NCI-H1092 treated with DMSO at 0.1 percent for 48 hours (cell line): ENCODE measurements around the gene ZSCAN9.

Source experiments
- DNase-seq: peaks from one replicate; lab custom pipeline; 2025; lab: John Stamatoyannopoulos, UW

ZSCAN9 gene

DNA sequence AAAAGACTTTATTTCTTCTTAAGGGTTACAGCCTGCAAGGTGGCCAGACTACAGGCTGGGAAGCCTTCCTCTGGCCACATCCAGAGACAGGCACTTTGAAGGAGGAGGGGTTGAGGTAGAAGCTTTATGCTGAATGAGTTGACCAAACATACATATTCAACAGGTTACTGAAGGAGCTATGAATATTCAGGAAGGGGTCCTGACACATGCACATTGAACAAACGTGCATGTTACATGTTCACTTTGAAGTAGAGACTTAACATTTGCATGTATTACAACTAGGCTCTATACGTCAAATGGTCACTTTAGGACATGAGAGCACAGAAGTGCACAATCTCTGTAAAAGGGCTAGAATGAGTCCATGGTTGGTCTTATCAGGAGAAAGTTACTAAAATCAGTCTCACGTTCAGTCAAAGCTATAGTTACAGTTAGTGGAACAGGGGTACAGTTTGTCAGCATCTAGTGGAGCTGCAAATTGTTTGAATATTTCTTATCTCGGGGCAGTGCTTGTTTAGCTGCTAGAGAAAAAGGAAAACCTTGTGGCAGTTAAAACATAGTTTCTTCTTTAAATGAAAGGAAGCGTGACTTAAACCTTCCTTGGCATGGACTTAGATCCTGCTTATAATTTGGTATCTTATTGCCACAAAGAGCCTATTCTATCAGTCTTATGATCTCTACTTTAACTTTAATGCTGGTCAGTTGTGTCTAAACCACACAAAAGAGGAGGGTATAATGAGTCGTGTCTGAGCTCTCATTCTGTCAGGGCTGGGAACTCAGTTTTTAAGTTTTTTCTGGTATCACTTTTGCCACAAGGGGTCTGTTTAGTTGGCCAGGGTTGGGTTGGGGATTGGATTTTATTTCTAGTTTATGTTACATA is 4.6 kb upstream of the ZSCAN9 start:
- DNase-seq, result no peak

DNA sequence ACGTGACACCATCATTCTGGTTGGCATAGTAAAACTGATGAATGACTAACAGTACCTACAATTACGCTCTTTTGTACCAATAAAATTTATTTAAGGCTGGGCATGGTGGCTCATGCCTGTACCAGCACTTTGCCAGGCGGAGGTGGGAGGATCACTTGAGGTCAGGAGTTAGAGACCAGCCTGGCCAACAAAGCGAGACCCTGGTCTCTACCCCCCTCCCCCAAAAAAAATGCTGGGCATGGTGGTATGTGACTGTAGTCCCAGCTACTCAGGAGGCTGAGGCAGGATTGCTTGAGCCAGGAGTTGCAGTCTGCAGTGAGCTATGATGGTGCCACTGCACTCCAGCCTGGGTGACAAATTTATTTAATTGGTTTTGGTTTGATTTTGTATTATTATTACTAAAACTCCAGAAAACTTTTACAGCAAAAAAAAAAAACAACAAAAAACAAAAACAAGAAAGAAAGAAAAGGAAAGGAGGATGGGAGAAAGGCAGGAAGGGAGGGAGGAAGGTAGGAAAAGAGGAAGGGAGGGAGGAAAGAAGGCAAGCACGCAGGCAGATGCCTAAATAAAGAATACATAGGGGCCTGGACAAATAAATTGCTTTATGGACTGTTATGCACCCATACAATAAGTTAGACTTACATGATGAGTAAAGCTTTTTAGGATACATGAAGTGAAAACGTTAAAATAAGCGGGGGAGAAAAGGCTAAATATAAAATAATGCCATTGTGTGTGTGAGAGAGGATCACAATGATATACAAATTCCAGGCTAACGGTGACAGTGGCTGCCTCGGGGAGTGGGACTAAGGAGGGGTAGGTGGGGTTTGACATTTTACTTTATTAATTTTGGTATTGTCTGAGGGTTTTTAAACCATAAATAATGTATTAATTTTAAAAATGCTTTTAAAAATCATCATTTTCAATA is 682 bp upstream of the ZSCAN9 start:
- DNase-seq, result no peak

DNA sequence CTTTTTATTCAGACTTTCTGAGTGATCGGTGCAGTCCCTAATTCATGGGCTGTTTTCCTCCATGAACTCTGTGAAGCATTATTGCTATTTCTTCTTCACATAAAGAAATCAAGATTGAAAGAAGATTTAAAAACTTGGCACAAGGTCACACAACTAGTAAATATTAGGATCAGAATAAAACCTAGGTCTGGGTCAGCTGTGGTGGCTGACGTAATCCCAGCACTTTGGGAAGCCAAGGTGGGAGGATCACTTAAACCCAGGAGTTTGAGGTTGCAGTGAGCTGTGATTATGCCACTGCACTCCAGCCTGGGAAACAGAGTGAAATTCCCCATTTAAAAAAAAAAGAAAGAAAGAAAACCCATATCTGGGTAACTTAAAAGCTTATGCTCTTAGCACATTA is 1.4 kb downstream of the ZSCAN9 start:
- no peak for DNase-seq

DNA sequence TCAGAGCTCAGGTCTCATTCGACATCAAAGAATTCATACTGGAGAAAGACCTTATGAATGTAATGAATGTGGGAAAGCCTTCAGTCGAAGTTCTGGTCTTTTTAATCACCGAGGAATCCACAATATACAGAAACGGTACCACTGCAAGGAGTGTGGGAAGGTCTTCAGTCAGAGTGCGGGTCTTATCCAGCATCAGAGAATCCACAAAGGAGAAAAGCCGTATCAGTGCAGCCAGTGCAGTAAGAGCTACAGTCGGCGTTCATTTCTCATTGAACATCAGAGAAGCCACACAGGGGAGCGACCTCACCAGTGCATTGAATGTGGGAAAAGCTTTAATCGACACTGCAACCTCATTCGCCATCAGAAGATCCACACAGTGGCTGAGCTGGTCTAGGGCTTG is 7.7 kb downstream of the ZSCAN9 start:
- DNase-seq, result no peak

DNA sequence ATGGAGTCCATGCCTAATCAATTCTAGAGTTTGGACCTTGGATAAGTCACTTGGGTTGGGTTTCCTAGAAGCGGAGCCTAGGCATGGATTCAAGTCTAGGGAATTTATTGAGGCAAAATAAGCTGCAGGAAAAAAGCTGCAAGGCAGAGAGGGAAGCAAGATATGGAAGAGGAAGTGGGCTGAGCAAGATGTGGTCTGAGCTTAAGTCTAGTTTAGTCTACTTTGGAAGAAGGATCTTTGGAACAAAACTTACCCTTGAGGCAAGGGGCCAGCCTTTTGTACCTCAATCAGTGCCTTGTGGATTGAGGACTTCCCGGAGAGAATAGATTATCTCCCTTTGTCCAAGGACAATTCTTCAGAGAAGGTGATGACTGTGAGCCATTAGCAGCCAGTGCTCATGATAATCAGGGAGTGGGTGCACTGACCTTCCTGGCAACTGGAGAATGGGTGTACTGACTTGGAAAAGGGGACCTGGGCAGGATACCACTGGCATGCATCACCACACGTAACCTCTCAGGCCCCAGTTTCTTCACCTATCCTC is 10.9 kb downstream of the ZSCAN9 start:
- no peak for DNase-seq

DNA sequence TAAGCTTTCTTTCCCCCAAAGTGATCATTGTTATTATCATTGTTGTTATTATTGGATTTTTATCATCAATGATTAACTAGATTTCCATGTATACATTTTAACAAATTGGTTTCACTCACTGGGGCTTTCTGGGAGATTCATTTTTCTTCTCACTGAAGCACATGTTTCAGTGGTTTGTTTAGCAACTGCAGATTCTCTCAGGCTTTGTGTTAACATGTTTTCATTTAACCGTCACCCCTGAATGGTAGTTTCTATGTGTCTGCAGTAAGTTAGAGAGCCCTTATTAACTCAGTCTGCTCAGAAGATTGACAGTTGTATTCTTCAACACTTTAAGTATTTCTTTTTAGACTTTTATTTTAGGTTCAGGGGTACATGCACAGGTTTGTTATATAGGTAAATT is 14.6 kb downstream of the ZSCAN9 start:
- DNase-seq, result no peak

DNA sequence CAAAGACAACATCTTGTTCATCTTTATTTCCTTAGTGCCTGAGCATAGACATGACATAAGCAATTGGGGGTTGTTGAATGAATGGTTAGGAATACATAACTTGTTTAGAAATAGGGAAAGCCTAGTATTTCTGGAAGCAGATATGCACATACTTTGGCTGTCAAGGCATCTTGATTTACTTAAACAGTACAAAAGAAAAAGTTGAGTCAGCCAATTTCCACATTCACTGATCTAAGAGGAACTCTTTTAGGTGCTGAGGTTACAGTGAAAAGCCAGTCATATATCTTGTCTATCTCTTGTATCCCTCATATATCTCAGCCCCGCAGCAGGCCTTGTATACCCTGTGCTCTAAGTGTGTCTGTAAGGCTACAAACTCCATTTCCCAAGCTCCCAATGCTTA is 15.4 kb downstream of the ZSCAN9 start:
- no peak for DNase-seq

DNA sequence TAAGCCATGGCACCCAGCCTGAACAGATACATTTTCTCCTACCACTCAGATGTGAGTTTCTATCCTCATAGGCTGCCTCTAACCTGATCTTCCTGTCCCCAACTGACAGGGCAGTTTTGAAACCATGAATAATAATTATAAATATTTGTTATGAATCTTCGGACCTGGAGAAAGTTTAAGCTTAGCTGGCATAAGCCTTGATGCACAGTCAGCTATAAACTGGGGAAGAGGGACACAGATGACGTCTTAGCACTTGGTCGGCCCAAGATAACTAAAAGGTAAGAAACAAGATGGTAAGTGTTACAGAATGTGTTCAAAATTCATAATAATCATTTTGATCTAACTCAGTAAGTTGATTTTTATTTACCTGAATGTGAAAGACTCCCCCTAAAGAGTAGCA is 18.9 kb downstream of the ZSCAN9 start:
- DNase-seq, result no peak

DNA sequence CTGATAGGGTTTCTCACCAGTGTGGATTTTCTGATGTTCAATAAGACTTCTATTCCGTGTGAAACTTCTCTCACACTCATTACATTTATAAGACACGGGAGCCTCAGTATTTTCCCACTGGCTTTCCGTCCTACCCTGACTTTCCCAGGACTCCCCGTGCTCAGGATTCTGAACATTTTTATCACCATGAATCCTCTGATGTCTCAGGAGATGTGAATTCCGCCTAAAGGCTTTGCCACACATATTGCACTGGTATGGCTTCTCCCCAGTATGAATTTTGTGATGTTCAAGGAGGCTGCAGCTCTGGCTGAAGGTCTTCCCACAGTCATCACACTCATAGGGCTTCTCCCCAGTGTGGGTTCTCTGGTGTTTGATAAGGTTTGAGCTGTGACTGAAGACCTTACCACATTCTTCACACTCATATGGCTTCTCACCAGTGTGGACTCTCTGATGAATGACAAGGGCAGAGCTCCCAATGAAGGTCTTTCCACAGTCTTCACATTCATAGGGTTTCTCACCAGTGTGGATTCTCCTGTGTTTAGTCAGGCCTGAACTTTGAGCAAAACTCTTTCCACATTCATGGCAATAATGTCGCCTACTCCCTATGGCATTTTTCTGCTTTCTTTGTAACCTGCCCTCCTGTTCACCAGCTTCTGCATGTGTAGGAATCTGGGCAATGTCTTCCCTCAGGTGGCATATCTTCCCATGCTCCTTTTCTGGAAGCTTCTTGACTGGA is 20.3 kb downstream of the ZSCAN9 start:
- DNase-seq, result no peak

DNA sequence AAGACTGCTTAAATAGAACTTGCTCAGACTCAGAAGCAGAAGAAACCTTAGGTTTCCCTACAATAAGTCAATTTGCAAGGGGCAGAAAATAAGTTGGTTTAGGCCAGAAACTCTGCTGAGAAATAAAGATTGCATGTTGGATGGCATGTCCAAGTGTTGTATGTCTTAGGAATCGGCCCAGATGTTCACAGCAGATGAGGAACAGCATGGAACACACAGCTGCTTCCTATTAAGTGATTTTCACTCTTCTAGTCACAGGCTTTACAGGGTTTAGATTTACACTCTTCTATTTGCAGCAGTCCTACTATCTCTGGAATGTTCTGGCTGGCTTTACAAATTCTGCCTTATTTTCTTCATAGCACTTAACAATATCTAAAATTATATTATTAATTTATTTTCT is 23.8 kb downstream of the ZSCAN9 start:
- DNase-seq, result no peak

DNA sequence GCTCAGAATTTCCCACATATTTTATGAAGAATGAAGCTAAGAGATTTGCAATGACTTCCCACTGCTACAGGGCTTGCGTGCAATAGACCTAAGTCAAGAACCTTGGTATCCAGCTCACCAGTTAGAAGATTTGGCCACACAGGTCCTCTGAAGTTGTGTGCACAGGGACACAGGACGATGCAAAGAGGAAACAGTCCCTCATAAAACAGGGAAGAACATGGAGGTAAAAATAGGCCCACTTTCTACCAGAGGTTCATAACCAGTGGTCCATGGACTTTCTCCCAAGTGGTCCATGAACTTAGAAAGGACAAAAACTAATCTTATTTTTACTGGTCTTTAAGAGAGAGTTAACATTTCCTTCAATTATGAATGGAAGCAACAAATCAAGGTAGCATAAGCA is 25.7 kb downstream of the ZSCAN9 start:
- no peak for DNase-seq

DNA sequence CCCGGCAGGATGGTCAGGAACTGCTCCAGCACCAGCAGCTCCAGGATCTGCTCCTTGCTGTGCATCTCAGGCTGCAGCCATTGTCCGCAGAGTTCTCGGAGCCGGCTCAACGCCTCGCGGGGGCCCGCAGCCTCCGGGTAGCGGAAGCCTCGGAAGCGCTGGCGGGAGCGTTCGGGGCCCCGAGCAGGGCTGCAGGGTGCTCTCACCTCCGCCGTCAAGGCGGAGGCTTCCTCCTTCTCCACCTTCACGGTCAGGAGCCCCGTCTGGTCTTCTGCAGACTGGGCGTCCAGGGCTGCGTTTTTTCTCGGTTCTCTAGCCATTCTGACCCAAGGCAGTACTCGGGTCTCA is 26.6 kb downstream of the ZSCAN9 start:
- DNase-seq, result no peak

DNA sequence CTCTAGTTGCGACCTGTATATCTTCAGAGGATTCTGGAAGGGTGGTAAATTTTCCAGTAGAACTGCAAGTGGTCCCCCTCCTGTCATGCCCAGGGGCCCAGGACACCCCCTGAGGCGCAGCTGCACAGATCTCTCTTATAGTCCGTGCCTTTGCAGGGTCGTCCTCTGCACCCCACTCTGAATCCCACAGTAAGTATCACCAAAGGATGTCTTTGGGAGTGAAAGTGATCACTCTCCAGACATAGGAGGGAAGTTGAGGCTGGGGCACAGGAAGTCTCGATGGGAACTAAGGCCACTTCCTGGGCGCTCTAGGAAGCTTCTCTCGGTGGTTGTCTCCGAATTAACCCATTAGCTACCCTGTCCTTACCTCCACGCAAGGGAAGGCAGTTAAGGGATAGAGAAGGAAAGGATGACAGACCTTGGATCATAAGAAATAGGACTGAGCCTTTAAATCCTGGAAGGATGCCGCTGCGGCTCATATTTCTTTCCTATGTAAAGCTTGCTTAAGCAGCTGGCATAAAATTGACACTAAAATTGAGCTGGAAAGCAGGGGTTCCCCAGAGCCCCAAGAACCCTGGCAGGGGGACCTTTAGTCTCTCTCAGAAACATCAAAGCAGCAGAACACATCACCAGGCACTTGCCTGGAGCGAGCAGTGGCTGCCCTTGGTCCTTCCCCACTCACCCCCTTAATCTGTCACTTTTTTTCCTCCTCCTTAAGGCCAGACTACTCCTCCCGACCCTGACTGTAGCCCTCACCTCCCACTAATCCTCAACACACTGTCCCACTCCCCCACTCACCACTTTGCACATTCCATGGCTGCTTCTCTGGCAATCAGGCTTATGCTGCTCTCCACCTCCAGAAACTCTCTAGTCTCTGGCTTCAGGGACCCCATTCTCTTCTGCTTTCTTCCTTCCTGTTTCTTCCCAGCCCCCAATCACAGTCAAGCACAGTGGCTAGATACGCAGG is 27.2 kb downstream of the ZSCAN9 start, which contains the start of gene ZKSCAN4:
Gene ZKSCAN4, minus strand, starts transcription at position 261 of the 967 bp plus-strand sequence. CDS start 289 bp downstream, outside the sequence.
- peak; percentile 57 for DNase-seq

DNA sequence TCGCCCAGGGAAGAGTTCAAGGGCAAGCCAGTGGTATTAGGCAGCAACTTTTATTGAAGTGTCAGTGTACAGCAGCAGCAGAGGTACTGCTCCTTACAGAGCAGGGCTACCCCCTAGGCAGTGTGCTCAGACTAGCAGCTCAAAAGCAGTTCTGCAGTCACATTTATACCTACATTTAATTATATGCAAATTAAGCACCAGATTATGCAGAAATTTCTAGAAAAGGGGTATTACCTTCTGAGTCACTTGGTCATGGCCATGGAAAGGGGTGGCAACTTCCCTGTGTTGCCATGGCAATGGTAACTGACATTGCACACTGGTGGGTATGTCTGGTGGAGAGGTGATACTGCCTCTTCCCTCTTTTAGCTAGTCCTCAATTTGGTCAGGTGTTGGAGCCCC is 29.0 kb downstream of the ZSCAN9 start:
- no peak for DNase-seq

DNA sequence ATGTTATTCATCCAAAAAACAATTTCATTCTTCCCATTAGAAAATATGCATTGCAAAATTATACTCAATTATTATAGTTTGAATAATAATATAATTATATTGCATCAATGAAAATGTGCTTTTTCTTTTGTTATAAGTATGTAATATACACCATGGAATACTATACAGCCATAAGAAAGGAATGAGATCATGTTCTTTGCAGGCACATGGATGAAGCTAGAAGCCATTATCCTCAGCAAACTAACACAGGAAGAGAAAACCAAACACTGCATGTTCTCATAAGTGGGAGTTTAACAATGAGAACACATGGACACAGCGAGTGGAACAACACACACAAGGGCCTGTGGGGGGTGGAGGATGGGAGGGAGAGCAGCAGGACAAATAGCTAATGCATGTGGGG is 32.0 kb downstream of the ZSCAN9 start:
- no peak for DNase-seq

DNA sequence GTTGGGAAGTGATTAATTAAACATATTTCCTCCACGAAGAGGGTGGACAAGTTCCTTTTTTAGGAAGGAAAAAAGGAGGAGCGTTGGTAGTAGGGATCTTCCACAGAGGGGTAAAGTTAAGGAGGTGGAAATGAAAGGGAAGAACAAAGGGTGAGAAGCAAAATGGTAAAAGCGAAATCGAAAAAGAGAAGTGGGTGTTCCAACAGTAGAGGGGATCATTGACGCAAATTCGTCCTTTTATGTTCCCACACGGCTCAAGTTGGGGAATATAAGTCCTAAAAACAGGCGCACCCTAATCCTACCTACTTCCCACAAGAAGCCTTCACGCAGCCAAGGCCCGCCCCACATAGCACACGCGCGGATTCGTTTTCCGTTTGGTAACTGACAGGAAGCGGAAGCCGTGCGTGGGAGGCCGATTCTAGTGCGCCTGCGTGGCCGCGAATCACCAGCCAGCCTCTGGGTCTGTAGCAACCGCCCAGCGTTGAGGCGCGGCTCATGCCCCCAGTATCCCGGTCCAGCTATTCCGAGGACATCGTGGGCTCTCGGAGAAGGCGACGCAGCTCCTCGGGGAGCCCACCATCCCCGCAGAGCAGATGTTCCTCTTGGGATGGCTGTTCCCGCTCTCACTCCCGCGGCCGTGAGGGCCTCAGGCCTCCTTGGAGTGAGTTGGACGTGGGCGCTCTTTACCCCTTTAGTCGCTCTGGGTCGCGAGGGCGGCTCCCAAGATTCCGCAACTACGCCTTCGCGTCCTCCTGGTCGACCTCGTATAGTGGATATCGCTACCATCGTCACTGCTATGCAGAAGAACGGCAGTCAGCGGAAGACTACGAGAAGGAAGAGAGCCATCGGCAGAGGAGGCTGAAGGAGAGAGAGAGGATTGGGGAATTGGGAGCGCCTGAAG is 34.1 kb downstream of the ZSCAN9 start, which contains the start of gene NKAPL:
Gene NKAPL, plus strand, starts transcription at position 421 of the 901 bp plus-strand sequence. Its CDS starts 75 bp downstream, at position 496.
- DNase-seq, result no peak

DNA sequence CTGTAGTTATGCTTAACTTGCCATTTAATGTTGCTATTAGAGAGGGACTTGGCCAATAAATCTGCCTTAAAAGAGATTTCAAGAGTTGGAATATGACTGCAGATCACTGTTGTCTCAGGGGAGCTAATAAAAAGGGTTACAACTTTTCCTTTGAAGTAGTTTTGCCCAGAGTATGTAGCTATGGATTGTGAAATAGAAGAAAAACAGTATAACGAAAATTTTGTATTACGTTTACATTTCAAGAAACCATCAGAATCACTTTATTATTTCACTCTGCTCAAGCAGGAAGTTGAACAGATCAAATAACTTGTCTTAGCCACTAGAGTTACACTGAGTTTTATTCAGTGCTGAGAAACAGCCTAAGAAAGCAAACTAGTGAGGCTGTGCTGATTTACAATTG is 38.8 kb downstream of the ZSCAN9 start:
- DNase-seq, result no peak

DNA sequence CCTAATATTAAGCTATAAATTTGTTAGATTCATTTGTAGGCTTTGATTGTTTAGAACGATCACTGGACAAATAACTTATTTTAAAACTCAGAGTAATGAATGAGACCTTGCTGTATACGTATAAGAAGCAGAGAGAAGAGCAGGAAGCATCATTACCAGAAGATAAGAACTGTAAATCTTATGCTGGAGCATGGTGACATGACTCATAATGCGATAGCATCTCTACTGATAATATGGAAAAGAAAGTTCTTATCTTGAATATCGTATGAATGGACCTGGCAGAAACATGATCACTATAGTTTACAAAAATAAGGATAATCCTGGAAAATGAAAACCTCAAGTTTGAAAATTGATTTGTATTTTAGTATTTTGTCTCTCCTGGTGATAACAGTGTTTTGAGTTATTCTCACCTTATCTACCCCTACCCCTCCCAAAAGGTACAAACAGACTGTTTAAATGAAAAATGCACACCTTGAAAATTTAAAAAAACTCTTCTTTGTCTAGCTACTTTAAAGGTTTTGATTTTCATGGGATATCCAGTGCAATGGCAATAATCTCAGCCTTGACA is 39.8 kb downstream of the ZSCAN9 start:
- DNase-seq, result no peak

DNA sequence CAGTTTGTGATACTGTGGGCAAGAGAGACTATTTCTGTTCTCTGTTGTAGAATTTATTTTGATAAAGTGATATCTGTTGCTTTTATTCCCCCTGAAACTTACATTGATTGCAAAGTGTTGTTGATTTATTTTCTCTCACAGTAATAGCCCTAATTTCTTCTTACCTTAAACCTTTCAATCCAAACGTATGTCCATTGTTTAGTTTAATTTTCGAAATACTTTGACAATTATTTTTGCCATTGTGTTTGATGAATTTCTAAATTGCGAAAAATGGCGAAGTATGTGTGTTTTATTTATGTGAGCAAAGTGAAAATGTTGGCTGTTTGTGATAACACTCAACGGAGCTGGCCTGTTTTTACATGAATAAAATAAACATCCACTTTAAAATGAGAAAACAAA is 41.5 kb downstream of the ZSCAN9 start:
- no peak for DNase-seq
